GM19395 (cell line): ENCODE measurements around the gene PPARGC1A.

ENCODE experiments used
- ATAC-seq: cut with Tn5 transposase; IDR thresholded peaks from one replicate; pipeline ENCODE4 v1.9.1; 2021; ENCODE audit warnings: mild to moderate bottlenecking, moderate library complexity; ENCODE audit not compliant: unreplicated experiment

PPARGC1A gene

DNA sequence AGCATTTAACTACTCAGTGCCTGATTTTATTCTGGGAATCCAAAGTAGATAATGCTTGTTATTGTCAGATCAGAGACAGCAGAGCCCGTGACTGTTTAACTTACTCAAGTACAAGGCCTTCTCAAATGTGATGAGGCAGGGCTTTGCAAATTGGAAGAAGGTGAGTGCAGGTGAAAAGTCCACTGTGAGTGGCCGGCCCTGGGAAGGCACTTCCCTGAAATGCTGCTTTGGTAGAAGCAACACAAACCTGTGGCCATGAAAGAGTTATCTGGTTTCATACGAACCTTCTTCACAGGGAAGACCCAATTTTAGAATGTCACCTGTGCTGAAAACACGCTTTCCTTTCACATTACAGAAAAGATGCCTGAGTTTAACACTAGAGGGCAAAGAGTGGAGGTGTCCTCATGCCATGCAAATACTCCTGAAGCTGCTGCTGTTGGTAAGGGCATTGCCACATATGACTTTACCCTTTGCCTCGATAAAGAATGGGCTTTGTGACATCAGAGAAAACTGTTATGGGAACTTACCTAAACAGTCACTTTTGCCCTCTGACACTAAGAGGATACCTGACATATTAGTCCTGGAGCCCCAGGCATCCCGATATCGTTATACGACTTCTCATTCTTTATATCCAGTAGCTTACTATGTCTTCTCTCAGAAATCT lies 8.0 kb downstream of the PPARGC1A start:
- no peak for ATAC-seq

DNA sequence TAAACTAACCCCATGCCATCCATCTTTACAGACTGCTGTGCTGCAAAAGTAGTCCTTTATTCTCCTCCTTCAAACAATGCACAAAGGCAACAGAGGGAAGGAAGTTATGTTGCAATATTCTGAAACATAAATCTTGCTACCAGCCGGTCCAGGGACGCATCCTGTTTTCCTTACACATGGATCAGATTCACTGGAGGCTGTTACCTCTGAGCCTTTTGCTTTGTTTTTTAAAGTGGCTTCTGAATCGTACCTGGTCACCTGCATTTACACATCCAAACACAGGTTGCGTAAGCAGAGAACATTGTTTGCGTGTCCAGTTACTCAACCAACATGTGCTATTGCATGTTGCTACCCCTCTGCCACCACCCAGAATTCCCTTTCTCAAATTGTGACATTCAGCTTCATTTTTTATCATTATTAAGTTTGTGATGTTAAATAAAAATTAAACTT lies 8.8 kb downstream of the PPARGC1A start:
- ATAC-seq: no peak

DNA sequence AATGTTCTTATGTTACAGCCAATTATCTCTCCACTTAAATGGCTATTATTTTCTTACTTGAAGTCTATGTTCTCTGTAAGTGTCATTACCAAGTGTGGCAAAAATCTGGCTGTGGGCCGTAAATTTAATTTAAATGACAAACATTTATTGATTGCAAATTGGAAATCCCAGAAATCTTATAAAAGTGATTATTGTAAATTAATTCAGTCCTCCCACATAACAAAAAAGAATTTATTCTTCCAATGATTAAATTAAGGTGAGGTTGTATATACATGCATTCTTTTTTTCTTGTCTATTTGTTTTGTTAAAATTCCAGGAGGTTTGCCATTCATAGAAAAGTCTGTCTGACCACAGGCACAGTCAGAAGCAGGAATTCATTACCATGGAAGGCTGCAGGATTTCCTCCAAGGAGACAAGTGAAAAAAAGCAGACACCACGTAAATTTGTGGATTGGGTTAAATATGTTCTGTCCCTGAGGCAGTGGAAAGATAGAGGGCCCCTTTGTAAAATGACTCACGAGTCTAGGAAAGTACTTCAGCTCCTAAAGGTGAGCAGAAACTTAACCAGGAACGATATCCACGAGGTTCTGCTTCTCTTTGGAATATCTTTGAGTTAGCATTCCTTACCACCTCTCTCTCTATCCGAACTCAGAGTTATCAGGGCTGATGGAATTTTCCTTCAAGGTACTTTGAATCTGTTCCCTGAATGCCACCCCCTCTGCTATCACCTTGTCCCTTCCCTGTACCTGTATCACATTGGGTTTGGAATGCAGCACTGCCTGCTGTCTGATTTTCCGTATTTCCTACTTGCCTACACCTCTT lies 10.7 kb downstream of the PPARGC1A start:
- no peak for ATAC-seq

DNA sequence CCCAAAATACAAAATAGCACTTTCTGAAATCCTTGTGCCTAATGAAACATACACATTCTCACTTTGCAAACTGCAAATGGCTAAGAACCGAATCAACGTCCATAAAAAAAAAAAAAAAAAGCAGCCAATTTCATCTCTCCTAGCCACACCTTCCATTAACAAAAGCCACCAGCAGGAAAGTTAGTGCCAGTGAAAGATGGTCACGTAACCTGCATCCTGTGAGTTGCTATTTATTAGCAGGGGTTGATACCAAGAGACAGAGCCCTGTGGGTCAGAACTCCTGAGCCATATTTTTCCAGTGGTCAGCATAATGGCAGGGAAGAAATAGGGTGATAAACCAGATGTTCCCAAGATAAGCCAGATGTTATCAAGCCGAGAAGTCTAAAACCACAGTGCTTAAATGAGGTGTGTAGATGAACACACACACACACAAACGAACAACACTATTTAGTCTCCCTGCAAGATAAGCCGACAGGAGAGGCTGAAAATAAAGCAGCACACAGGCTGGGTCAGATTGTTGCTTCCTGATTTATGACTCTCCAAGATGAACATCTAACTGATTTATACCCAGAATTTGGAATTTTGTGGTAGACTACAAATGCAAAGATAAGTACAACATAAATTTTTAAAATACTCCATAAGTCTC lies 11.5 kb downstream of the PPARGC1A start:
- no peak for ATAC-seq

DNA sequence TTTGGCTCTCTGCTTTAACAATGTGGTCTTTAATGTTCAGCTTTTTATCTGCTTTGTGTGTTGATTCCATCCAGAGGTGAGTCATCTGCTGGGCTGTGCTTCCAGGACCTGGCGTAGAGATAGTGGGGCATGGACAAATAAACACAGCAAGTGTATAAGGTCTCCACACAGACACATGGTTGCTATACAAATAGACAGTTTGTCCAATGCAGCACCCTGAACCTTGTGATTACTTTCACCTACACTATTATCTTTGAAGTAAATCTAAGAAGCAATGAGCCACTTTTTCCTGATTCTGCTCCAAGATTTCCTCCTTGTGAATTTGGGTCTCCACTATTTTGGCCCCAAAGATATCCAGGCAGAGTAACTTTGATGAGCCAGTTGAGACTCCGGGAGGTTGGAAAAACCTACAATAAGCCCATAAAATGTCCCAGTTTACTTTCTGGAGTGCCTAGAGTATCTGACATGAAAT lies 12.1 kb downstream of the PPARGC1A start:
- ATAC-seq: no peak

DNA sequence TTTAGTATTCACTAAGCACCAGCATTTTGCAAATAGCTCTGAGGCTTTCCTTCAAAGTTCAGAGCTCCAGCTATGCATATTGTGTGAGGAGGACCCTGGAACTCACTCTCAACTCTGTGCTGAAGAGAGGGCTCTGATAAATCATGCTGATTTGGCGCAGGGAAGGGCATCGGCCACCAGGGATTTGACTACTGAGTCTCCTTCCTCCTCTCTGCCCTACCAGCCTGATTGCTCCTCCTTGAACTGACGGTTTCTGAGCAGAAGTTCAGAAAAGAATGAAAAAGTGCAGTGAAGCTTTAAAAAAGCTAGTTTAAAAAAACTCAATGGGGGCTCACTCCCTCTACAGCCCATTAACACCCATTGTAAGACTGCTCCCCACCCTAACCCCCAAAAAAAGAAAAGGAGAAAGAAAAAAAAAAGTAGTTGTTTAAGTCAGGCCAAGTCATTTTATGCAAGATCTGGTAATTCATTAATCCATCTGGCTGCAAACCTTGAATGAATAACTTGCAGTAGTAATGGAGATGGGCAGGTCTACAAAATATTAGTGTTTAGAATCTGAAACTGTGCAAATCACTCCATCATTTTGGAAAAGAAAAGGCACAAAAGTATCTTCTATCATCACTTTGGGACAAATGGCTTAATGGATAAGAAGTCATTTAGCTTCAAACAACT lies 13.3 kb downstream of the PPARGC1A start:
- no peak for ATAC-seq

DNA sequence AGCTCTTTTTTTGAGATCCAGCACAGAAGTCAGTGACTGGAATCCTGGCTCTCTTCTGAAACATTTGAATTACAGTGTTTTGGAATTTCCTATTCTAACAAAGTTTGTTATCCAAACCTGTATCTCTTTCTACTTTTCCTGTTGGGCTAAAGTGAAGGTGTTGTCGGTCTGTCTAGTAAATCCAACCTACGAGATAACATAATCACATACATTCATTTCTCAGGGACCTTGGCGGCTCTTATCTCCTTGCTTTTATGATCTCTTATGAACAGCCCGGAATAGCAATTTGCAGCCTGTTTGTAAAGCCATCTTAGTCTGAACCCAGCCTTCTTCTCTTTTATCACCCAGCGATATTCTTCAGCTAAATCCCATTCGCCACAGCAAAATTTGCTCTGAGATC lies 14.5 kb downstream of the PPARGC1A start:
- no peak for ATAC-seq

DNA sequence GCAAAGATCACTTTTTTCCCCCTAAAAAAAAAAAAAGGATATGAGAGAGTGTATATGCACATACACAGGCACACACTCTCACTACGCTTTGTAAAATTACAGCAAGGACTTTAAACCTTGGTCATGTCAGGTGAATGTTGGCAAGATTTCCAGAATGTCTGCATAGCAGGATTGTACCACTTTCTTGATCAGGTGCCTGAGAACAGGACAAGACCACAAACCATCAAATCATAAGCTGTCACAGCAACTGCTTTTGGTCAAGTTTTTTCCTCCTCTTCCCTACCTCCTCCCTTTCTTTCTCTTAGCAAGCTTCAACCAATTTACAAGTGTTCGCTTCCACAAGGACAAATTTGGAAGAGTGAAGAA lies 15.3 kb downstream of the PPARGC1A start:
- no peak for ATAC-seq

DNA sequence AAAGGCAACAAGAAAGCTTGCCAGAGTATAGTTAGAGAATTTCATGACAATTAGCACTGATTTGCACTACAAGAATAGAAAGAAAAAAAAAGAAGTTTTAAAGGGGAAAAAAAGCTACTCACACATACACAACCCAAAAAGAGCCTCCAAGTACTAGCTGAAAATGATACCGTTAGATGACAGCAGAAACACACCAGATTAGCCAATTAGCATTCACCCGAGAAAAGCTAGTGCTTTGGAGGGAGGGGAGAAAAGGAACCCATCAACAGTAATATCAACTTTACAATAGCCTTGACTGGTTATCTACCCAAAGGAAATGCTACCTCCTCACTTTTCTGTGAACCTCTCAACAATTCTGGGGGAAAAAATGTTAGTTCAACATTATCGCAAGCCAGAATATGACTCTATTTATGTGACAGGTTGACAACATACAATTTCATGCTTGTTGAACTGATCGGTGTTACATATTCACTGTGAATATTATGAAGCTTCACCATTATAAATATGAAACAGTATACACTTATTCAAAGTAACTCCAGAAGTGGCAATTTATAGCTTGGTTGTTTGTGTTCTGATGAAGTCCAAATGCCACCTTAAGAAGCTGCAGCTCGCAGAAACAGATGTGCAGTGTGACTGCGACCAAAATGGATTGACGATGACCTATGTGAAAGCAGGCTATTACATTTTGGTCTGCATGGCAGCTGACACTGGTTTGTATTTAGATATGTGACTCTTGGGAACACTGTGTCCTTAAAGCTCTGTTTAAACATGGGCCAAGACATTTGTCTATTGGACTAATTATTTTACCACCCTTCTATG lies 15.9 kb downstream of the PPARGC1A start:
- ATAC-seq: no peak

DNA sequence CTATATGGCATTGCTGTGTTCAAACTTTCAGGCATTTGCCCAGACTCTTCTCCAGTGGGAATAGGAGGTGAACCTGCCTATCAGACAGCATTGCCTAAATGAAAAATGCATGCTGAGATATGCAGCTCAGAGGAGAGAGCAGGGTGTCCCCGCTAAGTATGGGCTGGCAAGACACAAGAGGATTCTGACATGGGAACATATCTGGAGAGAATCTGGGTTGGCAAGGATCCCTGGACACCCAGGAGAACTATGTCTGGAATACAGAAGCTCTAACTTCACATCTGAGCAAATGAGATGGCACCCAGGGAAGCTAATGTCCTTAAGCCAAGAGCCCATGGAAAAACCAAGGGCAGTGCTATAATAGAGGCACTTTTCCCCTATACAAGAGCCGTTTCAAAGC lies 18.4 kb downstream of the PPARGC1A start:
- ATAC-seq: no peak

DNA sequence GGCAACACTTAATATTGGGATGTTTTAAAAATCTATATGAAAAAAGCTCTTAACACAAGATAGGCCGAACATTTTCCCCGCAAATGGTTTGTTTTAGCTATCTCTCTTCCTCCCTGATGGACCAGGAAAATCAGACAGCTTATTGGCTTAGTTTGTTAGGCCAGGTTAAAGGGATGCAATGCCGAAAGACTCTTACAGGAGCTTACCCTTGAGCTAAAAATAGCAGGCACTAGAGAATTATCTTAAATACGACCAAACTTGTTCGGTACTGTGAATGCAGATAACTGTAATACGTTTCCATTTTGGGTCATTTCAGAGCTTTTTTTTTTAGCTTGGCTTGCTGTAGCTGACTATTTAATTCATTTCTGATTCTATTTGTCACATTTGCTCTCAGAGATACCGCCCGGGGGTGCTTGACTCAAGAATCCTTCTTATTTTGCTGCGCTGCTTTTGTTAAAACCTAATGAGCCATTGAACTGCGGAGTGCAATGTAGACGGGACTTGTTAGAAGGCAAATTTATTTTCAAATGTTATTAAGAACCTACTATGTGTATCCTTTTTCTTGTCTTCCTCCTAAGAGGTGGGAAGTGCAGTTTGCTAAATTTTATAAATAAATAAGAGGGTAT lies 23.3 kb downstream of the PPARGC1A start:
- no peak for ATAC-seq

DNA sequence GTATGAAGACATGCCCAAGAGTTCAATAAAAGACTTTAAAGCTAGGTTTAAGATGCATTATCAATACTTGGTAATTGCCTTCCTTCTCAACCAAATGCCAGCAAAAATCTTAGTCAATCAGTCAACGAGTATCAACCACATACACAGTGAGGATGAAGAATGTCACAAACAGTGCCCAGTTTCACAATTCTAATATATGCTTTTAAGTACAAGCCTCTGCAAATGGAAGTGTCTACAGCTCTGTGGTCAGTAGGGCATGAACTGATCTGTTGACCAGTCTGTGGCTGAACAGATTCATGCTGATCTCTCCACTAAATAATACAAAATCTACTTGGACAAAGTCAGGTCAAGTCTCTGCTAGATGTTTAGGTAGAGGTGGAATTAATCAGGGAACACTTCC lies 27.9 kb downstream of the PPARGC1A start:
- ATAC-seq: no peak

DNA sequence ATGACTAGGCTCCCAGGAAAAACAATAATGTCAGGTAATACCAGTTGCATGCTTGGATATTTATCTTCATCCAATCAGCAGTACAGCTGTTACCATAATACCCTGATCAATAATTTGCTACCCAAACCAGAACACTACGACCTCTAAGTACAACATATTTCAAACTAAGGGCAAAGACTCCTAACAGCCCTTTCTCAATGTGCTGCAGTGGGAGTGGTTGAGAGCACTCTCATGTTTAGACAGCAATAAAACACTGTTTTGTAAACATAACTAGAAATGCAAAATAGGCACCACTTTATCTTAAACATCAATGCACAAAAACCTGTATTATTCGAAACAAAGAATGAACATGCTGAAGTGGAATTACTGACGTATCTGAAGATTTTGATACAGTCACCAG lies 28.9 kb downstream of the PPARGC1A start:
- ATAC-seq: no peak

DNA sequence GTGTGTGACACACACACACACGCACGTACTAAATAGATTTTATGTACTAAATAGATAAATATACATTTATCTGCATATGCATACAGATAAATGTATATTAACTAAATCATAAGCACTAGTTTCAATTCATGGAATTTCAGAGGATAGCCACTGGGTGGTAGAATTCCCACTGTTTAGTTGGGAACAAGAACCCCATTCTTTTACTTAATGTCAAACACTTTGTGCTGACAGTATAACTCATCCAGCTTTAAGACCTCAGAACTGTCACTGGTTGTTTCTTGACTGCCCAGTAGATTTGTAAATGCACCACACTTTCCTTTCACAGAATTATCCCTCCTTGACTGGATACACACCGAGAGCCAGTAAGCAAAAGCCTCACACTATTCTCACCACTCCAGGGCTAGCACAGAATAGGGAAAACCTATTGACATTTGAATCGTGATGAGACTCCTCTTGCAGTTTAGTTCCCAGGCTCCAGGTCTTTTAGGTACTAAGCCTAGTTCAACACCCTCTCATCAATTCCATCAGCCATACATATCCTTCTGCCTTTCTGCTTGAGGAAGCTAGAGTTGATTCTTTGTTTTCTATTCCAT lies 32.4 kb downstream of the PPARGC1A start:
- no peak for ATAC-seq

DNA sequence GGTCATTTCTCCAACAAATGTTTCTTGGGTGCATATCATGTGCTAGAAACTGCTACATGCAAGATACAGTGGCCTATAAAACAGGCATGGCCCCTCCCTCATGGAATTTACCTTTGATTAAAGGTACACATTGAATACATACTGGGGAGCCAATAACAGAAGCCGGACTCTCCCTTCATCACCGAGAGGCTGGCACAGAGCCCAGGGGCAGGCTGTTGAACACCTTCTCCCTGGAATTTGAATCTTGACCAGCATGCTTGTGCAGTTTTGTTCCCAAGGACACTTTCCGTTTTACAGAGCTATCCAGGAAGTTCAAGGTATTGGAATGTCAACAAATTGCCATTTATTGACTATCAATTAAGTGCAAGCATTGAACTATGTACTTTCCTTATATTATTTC lies 33.2 kb downstream of the PPARGC1A start:
- no peak for ATAC-seq

DNA sequence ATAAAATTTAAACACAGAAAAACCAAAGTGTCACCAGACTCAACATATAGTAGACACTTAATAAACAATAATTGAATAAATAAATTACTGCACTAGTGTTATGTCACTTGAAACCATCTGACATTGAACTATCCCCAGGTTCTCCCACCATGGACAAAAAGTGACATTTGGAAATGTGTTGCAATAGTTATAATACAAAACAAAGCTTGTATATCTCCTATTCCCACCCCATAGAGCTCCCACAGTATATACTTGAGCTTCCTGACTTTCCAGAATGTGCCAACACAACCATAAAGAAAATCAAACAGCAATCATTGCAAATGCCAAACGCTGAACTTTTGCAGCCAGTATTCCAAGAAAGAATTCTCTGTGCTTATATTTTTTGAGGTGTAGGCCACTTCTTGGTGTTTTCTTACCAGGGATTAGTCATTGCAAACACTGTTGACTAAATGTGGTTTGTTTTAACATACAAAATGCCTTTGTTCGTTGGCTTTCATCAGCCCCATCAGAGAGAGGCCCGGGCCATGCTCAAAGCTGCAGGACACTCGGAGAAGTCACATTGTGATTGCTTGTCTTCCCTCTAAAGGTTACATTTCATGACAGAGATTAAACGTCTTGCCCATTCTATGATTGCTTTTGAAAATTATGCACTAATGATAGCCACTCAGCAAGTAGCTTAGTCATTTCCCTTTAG lies 33.8 kb downstream of the PPARGC1A start:
- ATAC-seq: no peak

DNA sequence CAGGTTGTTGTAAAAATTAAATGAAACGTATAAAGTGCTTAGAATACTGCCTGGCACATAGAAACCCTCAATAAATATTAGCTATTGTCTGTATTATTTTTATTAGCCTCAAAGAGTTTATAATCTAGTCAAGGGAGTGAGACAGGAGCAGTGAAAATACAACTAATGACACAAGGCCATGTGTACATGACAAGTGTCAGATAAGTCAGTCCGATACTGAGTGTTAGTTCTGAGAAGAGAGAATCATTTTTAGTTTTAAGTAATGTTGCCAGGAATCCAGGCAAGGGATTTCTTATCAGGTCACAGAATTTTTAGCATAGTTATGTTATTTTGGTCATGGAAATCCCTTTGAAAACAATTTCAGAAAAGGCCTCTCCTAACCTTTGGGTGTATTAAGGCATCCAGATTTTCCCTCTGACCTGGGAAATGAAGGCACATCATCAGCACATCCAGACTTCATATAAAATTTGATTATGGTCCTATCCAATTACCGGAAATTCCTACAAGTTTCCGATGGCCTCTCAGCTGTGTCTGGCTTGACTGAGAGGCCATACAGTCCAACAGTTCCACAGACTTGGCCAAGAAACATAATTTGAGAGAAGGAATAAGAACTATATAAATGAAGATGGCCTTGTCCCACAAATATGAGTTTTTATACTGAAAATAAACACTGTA lies 35.7 kb downstream of the PPARGC1A start:
- no peak for ATAC-seq

DNA sequence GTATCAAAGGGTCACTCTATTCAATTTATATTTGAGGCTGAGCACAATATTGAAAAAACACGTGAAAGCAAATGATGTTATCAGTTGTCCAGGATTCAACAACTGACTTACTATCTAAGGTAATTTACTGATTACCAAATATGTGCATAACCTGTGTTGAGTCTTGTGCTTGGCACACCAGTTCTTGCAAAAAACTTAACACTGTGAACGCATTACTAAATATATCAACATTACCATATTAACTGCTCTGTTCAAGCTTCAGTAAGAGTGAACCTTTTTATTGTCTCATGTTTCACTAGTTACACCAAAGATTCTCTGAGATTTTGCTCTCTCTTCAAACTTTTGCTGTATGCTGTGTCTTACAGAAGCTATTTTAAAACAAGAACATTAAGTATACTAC lies 38.4 kb downstream of the PPARGC1A start:
- no peak for ATAC-seq

DNA sequence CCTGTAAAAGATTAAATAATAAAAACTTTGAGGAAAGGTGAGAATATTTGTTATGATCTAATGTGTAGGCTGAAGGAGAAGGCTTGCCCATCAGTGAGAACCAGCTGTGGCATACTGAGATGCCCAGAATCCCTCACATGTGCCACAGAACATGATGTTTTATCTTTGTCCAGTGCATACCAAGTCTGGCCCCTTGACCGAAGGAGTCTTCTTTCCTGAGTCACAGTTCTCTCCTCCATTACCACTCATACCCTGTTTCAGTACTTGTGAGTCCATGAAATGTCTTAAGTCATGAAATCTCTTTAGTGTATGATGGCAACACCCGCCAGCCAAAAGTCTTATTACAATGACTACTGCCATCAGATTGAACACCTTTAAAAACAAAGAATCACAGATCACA lies 42.7 kb downstream of the PPARGC1A start:
- ATAC-seq: no peak
